ENCODE measurements around the gene AKR7A2.
"Not testable (repeated sequence)": the region's sequence is repeated elsewhere in the genome, so short reads cannot be mapped to it uniquely, and the experiment has no call there.

AKR7A2 gene

GRCh38 chr1:19270343-19270730, 41.6 kb downstream of the AKR7A2 start:
- H3K9me3 ChIP-seq (ENCODE audit: low read length); H2AFZ ChIP-seq (ENCODE audit: low read depth, low read length); H3K4me3 ChIP-seq (ENCODE audit: low read length); H3K4me1 ChIP-seq (ENCODE audit: insufficient read depth, low read length); H3K27me3 ChIP-seq (ENCODE audit: insufficient read depth, low read length): not testable (repeated sequence)
- H3K36me3 ChIP-seq (ENCODE audit: insufficient read depth, low read length): peaks cover 13% of the 10 kb centered on the region

- H3K9me3 ChIP-seq (ENCODE audit: low read length); H3K27me3 ChIP-seq (ENCODE audit: insufficient read depth, low read length); H3K4me3 ChIP-seq (ENCODE audit: low read length); H2AFZ ChIP-seq (ENCODE audit: low read depth, low read length); H3K4me1 ChIP-seq (ENCODE audit: insufficient read depth, low read length): not testable (repeated sequence)
- H3K36me3 ChIP-seq (ENCODE audit: insufficient read depth, low read length): peaks cover 13% of the 10 kb centered on the region
Observed at GRCh38 chr1:19269427-19270342, 42.3 kb downstream of the AKR7A2 start.

- H3K4me1 ChIP-seq (ENCODE audit: insufficient read depth, low read length): no peaks in the 10 kb centered on the region
- no peak overlapping the region for H2AFZ ChIP-seq (ENCODE audit: low read depth, low read length)
- H3K36me3 ChIP-seq (ENCODE audit: insufficient read depth, low read length): peaks cover 8% of the 10 kb centered on the region
- no peaks in the 10 kb centered on the region for H3K9me3 ChIP-seq (ENCODE audit: low read length)
- H3K4me3 ChIP-seq (ENCODE audit: low read length): no peak overlapping the region
- H3K27me3 ChIP-seq (ENCODE audit: insufficient read depth, low read length): no peaks in the 10 kb centered on the region
Observed at GRCh38 chr1:19268445-19268844, 43.5 kb downstream of the AKR7A2 start.

- no peaks in the 10 kb centered on the region for H3K9me3 ChIP-seq (ENCODE audit: low read length)
- H3K4me1 ChIP-seq (ENCODE audit: insufficient read depth, low read length): no peaks in the 10 kb centered on the region
- no peaks in the 10 kb centered on the region for H3K27me3 ChIP-seq (ENCODE audit: insufficient read depth, low read length)
- H2AFZ ChIP-seq (ENCODE audit: low read depth, low read length): no peak overlapping the region
- peaks cover 28% of the 10 kb centered on the region for H3K36me3 ChIP-seq (ENCODE audit: insufficient read depth, low read length)
- no peak overlapping the region for H3K4me3 ChIP-seq (ENCODE audit: low read length)
Observed at GRCh38 chr1:19262744-19263143, 49.2 kb downstream of the AKR7A2 start.

- peaks cover 34% of the 10 kb centered on the region for H3K36me3 ChIP-seq (ENCODE audit: insufficient read depth, low read length)
- H3K4me1 ChIP-seq (ENCODE audit: insufficient read depth, low read length): no peaks in the 10 kb centered on the region
- H3K27me3 ChIP-seq (ENCODE audit: insufficient read depth, low read length): no peaks in the 10 kb centered on the region
- H3K4me3 ChIP-seq (ENCODE audit: low read length): no peak overlapping the region
- H3K9me3 ChIP-seq (ENCODE audit: low read length): no peaks in the 10 kb centered on the region
- no peak overlapping the region for H2AFZ ChIP-seq (ENCODE audit: low read depth, low read length)
Observed at GRCh38 chr1:19262047-19262446, 49.9 kb downstream of the AKR7A2 start.

GRCh38 chr1:19260211-19261138, 51.5 kb downstream of the AKR7A2 start:
- H3K36me3 ChIP-seq (ENCODE audit: insufficient read depth, low read length): peaks cover 43% of the 10 kb centered on the region

GRCh38 chr1:19258353-19258752, 53.6 kb downstream of the AKR7A2 start:
- Histone ChIP-seq H3K4me3 (ENCODE audit: low read length) (no peak overlapping the region), H3K4me1 (ENCODE audit: insufficient read depth, low read length) (peaks cover 11% of the 10 kb centered on the region), H2AFZ (ENCODE audit: low read depth, low read length) (no peak overlapping the region), H3K36me3 (ENCODE audit: insufficient read depth, low read length) (peaks cover 46% of the 10 kb centered on the region), H3K9me3 (ENCODE audit: low read length) (no peaks in the 10 kb centered on the region), H3K27me3 (ENCODE audit: insufficient read depth, low read length) (no peaks in the 10 kb centered on the region)

More at GRCh38 chr1:19260211-19261138, 51.5 kb downstream of the AKR7A2 start:
- Histone ChIP-seq H3K27me3 (ENCODE audit: insufficient read depth, low read length) (no peaks in the 10 kb centered on the region), H3K4me1 (ENCODE audit: insufficient read depth, low read length) (no peaks in the 10 kb centered on the region), H2AFZ (ENCODE audit: low read depth, low read length) (no peak overlapping the region), H3K4me3 (ENCODE audit: low read length) (no peak overlapping the region), H3K9me3 (ENCODE audit: low read length) (no peaks in the 10 kb centered on the region)

- peaks cover 19% of the 10 kb centered on the region for H3K4me1 ChIP-seq (ENCODE audit: insufficient read depth, low read length)
- peaks cover 46% of the 10 kb centered on the region for H3K36me3 ChIP-seq (ENCODE audit: insufficient read depth, low read length)
Observed at GRCh38 chr1:19257178-19257914, 54.6 kb downstream of the AKR7A2 start.

GRCh38 chr1:19256301-19256700, 55.6 kb downstream of the AKR7A2 start:
- not testable (repeated sequence) for H2AFZ ChIP-seq (ENCODE audit: low read depth, low read length); H3K27me3 ChIP-seq (ENCODE audit: insufficient read depth, low read length); H3K4me3 ChIP-seq (ENCODE audit: low read length); H3K9me3 ChIP-seq (ENCODE audit: low read length)
- Histone ChIP-seq H3K36me3 (ENCODE audit: insufficient read depth, low read length) (peaks cover 46% of the 10 kb centered on the region), H3K4me1 (ENCODE audit: insufficient read depth, low read length) (peaks cover 19% of the 10 kb centered on the region)

More at GRCh38 chr1:19257178-19257914, 54.6 kb downstream of the AKR7A2 start:
- H3K9me3 ChIP-seq (ENCODE audit: low read length): no peaks in the 10 kb centered on the region
- H2AFZ ChIP-seq (ENCODE audit: low read depth, low read length): no peak overlapping the region
- no peak overlapping the region for H3K4me3 ChIP-seq (ENCODE audit: low read length)
- no peaks in the 10 kb centered on the region for H3K27me3 ChIP-seq (ENCODE audit: insufficient read depth, low read length)

GRCh38 chr1:19255288-19255687, 56.7 kb downstream of the AKR7A2 start:
- Histone ChIP-seq H3K36me3 (ENCODE audit: insufficient read depth, low read length) (peaks cover 44% of the 10 kb centered on the region), H3K27me3 (ENCODE audit: insufficient read depth, low read length) (no peaks in the 10 kb centered on the region), H3K4me1 (ENCODE audit: insufficient read depth, low read length) (peaks cover 26% of the 10 kb centered on the region), H3K4me3 (ENCODE audit: low read length) (no peak overlapping the region), H2AFZ (ENCODE audit: low read depth, low read length) (no peak overlapping the region), H3K9me3 (ENCODE audit: low read length) (no peaks in the 10 kb centered on the region)

- Histone ChIP-seq H3K36me3 (ENCODE audit: insufficient read depth, low read length) (peaks cover 37% of the 10 kb centered on the region), H3K27me3 (ENCODE audit: insufficient read depth, low read length) (no peaks in the 10 kb centered on the region), H3K9me3 (ENCODE audit: low read length) (no peaks in the 10 kb centered on the region)
Observed at GRCh38 chr1:19254416-19254815, 57.5 kb downstream of the AKR7A2 start.

More at GRCh38 chr1:19254416-19254815, 57.5 kb downstream of the AKR7A2 start:
- Histone ChIP-seq H3K4me3 (ENCODE audit: low read length) (no peak overlapping the region), H3K4me1 (ENCODE audit: insufficient read depth, low read length) (peaks cover 27% of the 10 kb centered on the region), H2AFZ (ENCODE audit: low read depth, low read length) (no peak overlapping the region)

Data from neuron (in vitro differentiated cells).